ENCODE results near the gene WDR70. TPM values are rescaled to one million over a fixed set of nuclear protein-coding genes. Genes with fewer than 3 reads are reported as not detected.
"Not testable (repeated sequence)": the region's sequence is repeated elsewhere in the genome, so short reads cannot be mapped to it uniquely, and the experiment has no call there.

WDR70 gene
- 53.4 TPM for total RNA-seq

GRCh38 chr5:37379100-37379628 is at the start of gene WDR70:
Gene WDR70, plus strand, starts transcription at chr5:37379318. Its CDS starts 50 bp downstream, at chr5:37379368.
- DNase-seq (ENCODE audit: low spot score): peak; percentile 82

- DNase-seq (ENCODE audit: low spot score): not testable (repeated sequence)
Measured at GRCh38 chr5:37334754-37335153, 44.4 kb upstream of the WDR70 start.

- DNase-seq (ENCODE audit: low spot score): not testable (repeated sequence)
Measured at GRCh38 chr5:37342741-37343140, 36.4 kb upstream of the WDR70 start.

GRCh38 chr5:37355161-37355560 is 24.0 kb upstream of the WDR70 start:
- DNase-seq (ENCODE audit: low spot score): no peak

GRCh38 chr5:37370550-37370863 is 8.6 kb upstream of the WDR70 start:
- no peak for DNase-seq (ENCODE audit: low spot score)

- peak; percentile 93 for DNase-seq (ENCODE audit: low spot score)
Measured at GRCh38 chr5:37370864-37371726, 8.0 kb upstream of the WDR70 start, which contains the start of gene NUP155. Gene NUP155, minus strand, starts transcription at chr5:37371106. Its CDS starts 129 bp downstream, at chr5:37370977.

- DNase-seq (ENCODE audit: low spot score): no peak
Measured at GRCh38 chr5:37375091-37375490, 4.0 kb upstream of the WDR70 start.

- DNase-seq (ENCODE audit: low spot score): not testable (repeated sequence)
Measured at GRCh38 chr5:37378066-37378465, 1.1 kb upstream of the WDR70 start.

GRCh38 chr5:37391591-37391990 is 12.5 kb downstream of the WDR70 start:
- no peak for DNase-seq (ENCODE audit: low spot score)

- no peak for DNase-seq (ENCODE audit: low spot score)
Measured at GRCh38 chr5:37396352-37396751, 17.2 kb downstream of the WDR70 start.

- no peak for DNase-seq (ENCODE audit: low spot score)
Measured at GRCh38 chr5:37400501-37400900, 21.4 kb downstream of the WDR70 start.

- no peak for DNase-seq (ENCODE audit: low spot score)
Measured at GRCh38 chr5:37412515-37412914, 33.4 kb downstream of the WDR70 start.

- DNase-seq (ENCODE audit: low spot score): not testable (repeated sequence)
Measured at GRCh38 chr5:37415456-37415855, 36.3 kb downstream of the WDR70 start.

GRCh38 chr5:37417347-37417746 is 38.2 kb downstream of the WDR70 start:
- DNase-seq (ENCODE audit: low spot score): no peak

GRCh38 chr5:37424441-37424840 is 45.3 kb downstream of the WDR70 start:
- DNase-seq (ENCODE audit: low spot score): no peak

- DNase-seq (ENCODE audit: low spot score): no peak
Measured at GRCh38 chr5:37428044-37428443, 48.9 kb downstream of the WDR70 start.

GRCh38 chr5:37435261-37435660 is 56.1 kb downstream of the WDR70 start:
- no peak for DNase-seq (ENCODE audit: low spot score)

- DNase-seq (ENCODE audit: low spot score): no peak
Measured at GRCh38 chr5:37436146-37436934, 57.2 kb downstream of the WDR70 start.

GRCh38 chr5:37437711-37438110 is 58.6 kb downstream of the WDR70 start:
- DNase-seq (ENCODE audit: low spot score): no peak

- not testable (repeated sequence) for DNase-seq (ENCODE audit: low spot score)
Measured at GRCh38 chr5:37445783-37446182, 66.7 kb downstream of the WDR70 start.

GRCh38 chr5:37448941-37449340 is 69.8 kb downstream of the WDR70 start:
- no peak for DNase-seq (ENCODE audit: low spot score)

GRCh38 chr5:37451991-37452390 is 72.9 kb downstream of the WDR70 start:
- not testable (repeated sequence) for DNase-seq (ENCODE audit: low spot score)

GRCh38 chr5:37453252-37453651 is 74.1 kb downstream of the WDR70 start:
- not testable (repeated sequence) for DNase-seq (ENCODE audit: low spot score)
